ENCODE measurements around the gene DIAPH1.

DIAPH1 gene

GRCh38 chr5:141609044-141609443 is 9.8 kb downstream of the DIAPH1 start:
- no peak for DNase-seq

GRCh38 chr5:141608557-141608956 is 10.2 kb downstream of the DIAPH1 start:
- no peak for DNase-seq

- DNase-seq, result no peak
Observed at GRCh38 chr5:141608046-141608445, 10.8 kb downstream of the DIAPH1 start.

- peak; percentile 50 for DNase-seq
Observed at GRCh38 chr5:141605523-141606277, 13.1 kb downstream of the DIAPH1 start.

GRCh38 chr5:141603923-141604717 is 14.7 kb downstream of the DIAPH1 start:
- DNase-seq, result no peak

- no peak for DNase-seq
Observed at GRCh38 chr5:141602606-141603005, 16.2 kb downstream of the DIAPH1 start.

GRCh38 chr5:141598391-141599345 is 20.1 kb downstream of the DIAPH1 start:
- no peak for DNase-seq

- no peak for DNase-seq
Observed at GRCh38 chr5:141597814-141598213, 21.0 kb downstream of the DIAPH1 start.

GRCh38 chr5:141597394-141597793 is 21.4 kb downstream of the DIAPH1 start:
- DNase-seq, result no peak

GRCh38 chr5:141596867-141597266 is 21.9 kb downstream of the DIAPH1 start:
- DNase-seq, result no peak

GRCh38 chr5:141590127-141590526 is 28.7 kb downstream of the DIAPH1 start:
- no peak for DNase-seq

- DNase-seq, result no peak
Observed at GRCh38 chr5:141586246-141586645, 32.6 kb downstream of the DIAPH1 start.

GRCh38 chr5:141585594-141585993 is 33.2 kb downstream of the DIAPH1 start:
- no peak for DNase-seq

GRCh38 chr5:141574122-141574510 is 44.7 kb downstream of the DIAPH1 start:
- no peak for DNase-seq

GRCh38 chr5:141573489-141574121 is 45.2 kb downstream of the DIAPH1 start:
- no peak for DNase-seq

- DNase-seq, result no peak
Observed at GRCh38 chr5:141570655-141571054, 48.1 kb downstream of the DIAPH1 start.

- DNase-seq, result no peak
Observed at GRCh38 chr5:141567513-141568117, 51.2 kb downstream of the DIAPH1 start.

- no peak for DNase-seq
Observed at GRCh38 chr5:141565826-141566570, 52.8 kb downstream of the DIAPH1 start.

GRCh38 chr5:141564216-141564692 is 54.5 kb downstream of the DIAPH1 start:
- peak; percentile 52 for DNase-seq

GRCh38 chr5:141560725-141561483 is 57.9 kb downstream of the DIAPH1 start:
- DNase-seq, result no peak

All from stimulated activated naive CD4-positive, alpha-beta T cell treated with Interleukin-2 at 50 U/mL for 16 hours (primary cell).